Measurements from ENCODE around the gene NET1.

GRCh38 chr10:5447611-5448071 lies 35.3 kb downstream of the NET1 start:
- TF ChIP-seq EZH2 (IDR thresholded peaks at IDR 0.05) = no peak
- no peak for TF ChIP-seq CTCF (IDR thresholded peaks at IDR 0.05)
- TF ChIP-seq EZH2phosphoT487 (IDR thresholded peaks at IDR 0.05) = no peak

Measured in neural progenitor cell (in vitro differentiated cells).